PC-3 (cell line): Measurements from ENCODE around the gene SNAPC2.

Experiments
- EZH2phosphoT487 ChIP-seq: fragments of 300-600 bp; sonication (generic); IDR thresholded peaks from 2 replicates; pipeline ENCODE4 v1.6.1; 2018; ENCODE audit warnings: mild to moderate bottlenecking, antibody characterized with exemption, low read length, borderline replicate concordance
- TF ChIP-seq, protein P1 (sequence below): fragments of 300-600 bp; sonication (generic); conservative IDR thresholded peaks from 2 replicates; pipeline ENCODE4 v1.5.1; 2017; ENCODE audit warnings: antibody characterized with exemption, low read depth, mild to moderate bottlenecking, low read length

GRCh38 chr19:7932276-7932929 lies 12.3 kb downstream of the SNAPC2 start:
- TF ChIP-seq, protein P1, sequence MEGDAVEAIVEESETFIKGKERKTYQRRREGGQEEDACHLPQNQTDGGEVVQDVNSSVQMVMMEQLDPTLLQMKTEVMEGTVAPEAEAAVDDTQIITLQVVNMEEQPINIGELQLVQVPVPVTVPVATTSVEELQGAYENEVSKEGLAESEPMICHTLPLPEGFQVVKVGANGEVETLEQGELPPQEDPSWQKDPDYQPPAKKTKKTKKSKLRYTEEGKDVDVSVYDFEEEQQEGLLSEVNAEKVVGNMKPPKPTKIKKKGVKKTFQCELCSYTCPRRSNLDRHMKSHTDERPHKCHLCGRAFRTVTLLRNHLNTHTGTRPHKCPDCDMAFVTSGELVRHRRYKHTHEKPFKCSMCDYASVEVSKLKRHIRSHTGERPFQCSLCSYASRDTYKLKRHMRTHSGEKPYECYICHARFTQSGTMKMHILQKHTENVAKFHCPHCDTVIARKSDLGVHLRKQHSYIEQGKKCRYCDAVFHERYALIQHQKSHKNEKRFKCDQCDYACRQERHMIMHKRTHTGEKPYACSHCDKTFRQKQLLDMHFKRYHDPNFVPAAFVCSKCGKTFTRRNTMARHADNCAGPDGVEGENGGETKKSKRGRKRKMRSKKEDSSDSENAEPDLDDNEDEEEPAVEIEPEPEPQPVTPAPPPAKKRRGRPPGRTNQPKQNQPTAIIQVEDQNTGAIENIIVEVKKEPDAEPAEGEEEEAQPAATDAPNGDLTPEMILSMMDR = no peak
- no peak for TF ChIP-seq EZH2phosphoT487
